Right cardiac atrium (tissue), 5 donors: ENCODE results near the gene ATP11A. TPM values are rescaled to one million over a fixed set of nuclear protein-coding genes. Genes with fewer than 3 reads are reported as not detected.
A peak's percentile ranks its signal among the peaks of the same experiment; 100 is the strongest.

Experiments used
- ATAC-seq, 2 donors: fragments of 200-7000 bp; cut with Tn5 transposase; one replicate each; pipeline versions ENCODE4 v1.8.0 to v1.9.1; 2020; ENCODE audit warnings: moderate library complexity in 2 of 2, mild to moderate bottlenecking in 1 of 2
- DNase-seq, 3 donors: peaks; one replicate each; pipeline ENCODE4 v3.0.0-alpha.2; 2020
- H3K27ac ChIP-seq: one replicate; pipeline ENCODE4 v1.5.1; 2013; ENCODE audit warnings: mild to moderate bottlenecking, low read length, control low read depth, moderate library complexity
- H3K27me3 ChIP-seq: one replicate; pipeline ENCODE4 v1.6.1; 2013; ENCODE audit not compliant: control insufficient read depth, insufficient read depth
- H3K4me1 ChIP-seq: one replicate; pipeline ENCODE4 v1.6.1; 2013; ENCODE audit warnings: low read length; ENCODE audit not compliant: control insufficient read depth, insufficient read depth
- H3K4me3 ChIP-seq: one replicate; pipeline ENCODE4 v1.5.1; 2013; ENCODE audit warnings: low read length, control low read depth
- H3K9me3 ChIP-seq: one replicate; pipeline ENCODE4 v1.6.1; 2013; ENCODE audit warnings: low read length; ENCODE audit not compliant: control insufficient read depth
- WGBS: extraction: QIAGEN DNeasy Blood & Tissue Kit; methylation state at CpG from one replicate; pipeline ENCODE4 v1.1.7; 2013; 5-methylcytosine and 5-hydroxymethylcytosine counted together
- intact Hi-C, 4 donors: fragments of 100-400 bp; cut with DNase I; formaldehyde crosslinking; loops; one replicate each; pipeline versions ENCODE4 v1.11.0 to v1.14.0; 2022 to 2023
- polyA plus RNA-seq: library from polyadenylated mRNA; stranded (reverse); fragments of 200-250 nt; gene quantifications from one replicate; pipeline ENCODE4 v1.2.3, GENCODE V29; 2013
- total RNA-seq, 4 donors: library from RNA; stranded (reverse); fragmentation: NEBNext Ultra II Directional; extraction: Animal tissue kit (Norgen Biotek cat#: 25700); gene quantifications; one replicate each; pipeline ENCODE4 v1.2.1, GENCODE V29; 2021
- donor health status: healthy with polysubstance abuse.
- donor health status: DM: no; HTN: yes; CAD: no.
- donor health status: DM: no; HTN: no; CAD: no.
- donor health status: DM: no; HTN: yes; CAD: no; lungs with severe emphysema.
- donor health status: DM: yes; HTN: yes; CAD: no.

The ATP11A gene
- total and polyA plus RNA-seq, 5 donors: 19.5 to 100 (median 83.4) TPM

GRCh38 chr13:112905990-112906641 is 216.3 kb downstream of the ATP11A start:
- DNase-seq: no peak
- Histone ChIP-seq H3K27ac (no peak overlapping the region), H3K27me3 (no peaks in the 10 kb centered on the region), H3K4me3 (no peak overlapping the region), H3K9me3 (no peaks in the 10 kb centered on the region), H3K4me1 (no peaks in the 10 kb centered on the region)
- WGBS: 87% methylated on average over 20 of the region's 20 CpGs
- intact Hi-C loops: no loop called here
- no peak for ATAC-seq

DNA sequence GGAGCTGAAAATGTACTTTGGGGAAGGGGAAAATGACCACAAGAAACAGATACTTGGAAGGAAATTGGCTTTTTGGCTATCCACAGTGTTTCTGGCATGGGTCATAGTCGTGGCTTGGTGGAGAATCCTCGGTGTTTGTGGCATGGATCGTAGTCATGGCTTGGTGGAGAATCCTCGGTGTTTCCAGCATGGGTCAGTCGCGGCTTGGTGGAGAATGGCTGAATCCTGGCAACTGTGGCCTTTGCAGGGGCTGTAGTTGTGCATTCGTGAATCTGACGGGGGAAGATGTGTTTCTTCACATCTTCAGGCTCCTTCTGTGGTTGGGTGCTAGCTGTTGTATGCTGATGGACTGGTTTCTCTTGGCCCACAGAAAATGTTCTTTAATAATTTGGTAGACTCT is 217.4 kb downstream of the ATP11A start:
- Histone ChIP-seq H3K27ac (no peak overlapping the region), H3K9me3 (no peaks in the 10 kb centered on the region), H3K4me3 (no peak overlapping the region), H3K4me1 (no peaks in the 10 kb centered on the region), H3K27me3 (no peaks in the 10 kb centered on the region)
- DNase-seq (no peak), ATAC-seq (no peak)
- WGBS: 92% methylated on average over 8 of the region's 8 CpGs
- intact Hi-C loops: no loop called here

DNA sequence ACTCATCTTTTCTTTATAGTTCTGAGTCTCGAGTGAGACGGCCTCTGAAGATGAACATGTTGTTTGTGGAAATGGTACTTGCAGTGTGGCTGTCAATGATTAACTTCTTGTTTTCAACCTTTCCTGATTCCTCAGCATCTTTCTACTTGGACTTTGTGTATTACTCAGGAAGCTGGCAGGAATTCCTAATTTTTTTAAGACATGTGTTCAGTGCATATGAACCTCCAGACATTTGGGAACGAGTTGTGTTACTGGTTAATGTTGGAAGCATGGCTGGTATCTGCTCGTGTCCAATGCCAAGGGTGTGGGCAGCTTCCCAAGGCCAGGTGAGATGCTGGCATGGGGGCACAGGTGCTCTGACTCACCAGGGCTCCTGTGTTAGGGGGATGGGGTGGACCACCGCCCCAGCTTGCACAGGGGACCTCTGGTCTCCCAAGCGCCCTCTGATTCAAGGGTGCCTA is 218.1 kb downstream of the ATP11A start:
- no peak for ATAC-seq
- intact Hi-C loops: no loop called here
- Histone ChIP-seq H3K4me1 (no peaks in the 10 kb centered on the region), H3K27me3 (no peaks in the 10 kb centered on the region), H3K9me3 (no peaks in the 10 kb centered on the region), H3K27ac (no peak overlapping the region), H3K4me3 (no peak overlapping the region)
- 79% methylated on average over 6 of the region's 6 CpGs for WGBS
- no peak for DNase-seq

DNA sequence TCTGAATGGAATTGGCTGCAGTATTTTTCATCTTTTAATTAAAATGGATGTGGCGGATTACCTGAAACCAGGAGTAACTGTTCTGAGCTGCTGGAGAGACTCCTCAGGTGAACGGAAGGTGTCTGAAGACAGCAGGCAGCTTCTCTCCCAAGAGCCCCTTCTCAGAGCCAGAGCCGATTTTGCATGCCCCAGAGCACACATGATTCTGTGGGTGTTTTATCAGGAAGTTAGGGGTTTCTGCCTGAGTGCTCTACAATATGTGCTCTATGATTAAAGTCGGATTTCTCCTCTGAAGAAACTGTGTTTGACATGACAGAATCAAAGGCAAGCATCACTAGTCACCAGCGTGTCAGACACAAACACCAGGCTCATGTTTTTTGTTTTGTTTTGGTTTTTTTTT is 218.5 kb downstream of the ATP11A start:
- ATAC-seq (no peak), DNase-seq (no peak)
- WGBS: 82% methylated on average over 5 of the region's 5 CpGs
- Histone ChIP-seq H3K4me3 (no peak overlapping the region), H3K27me3 (no peaks in the 10 kb centered on the region), H3K4me1 (no peaks in the 10 kb centered on the region), H3K9me3 (no peaks in the 10 kb centered on the region), H3K27ac (no peak overlapping the region)
- intact Hi-C loops: no loop called here

DNA sequence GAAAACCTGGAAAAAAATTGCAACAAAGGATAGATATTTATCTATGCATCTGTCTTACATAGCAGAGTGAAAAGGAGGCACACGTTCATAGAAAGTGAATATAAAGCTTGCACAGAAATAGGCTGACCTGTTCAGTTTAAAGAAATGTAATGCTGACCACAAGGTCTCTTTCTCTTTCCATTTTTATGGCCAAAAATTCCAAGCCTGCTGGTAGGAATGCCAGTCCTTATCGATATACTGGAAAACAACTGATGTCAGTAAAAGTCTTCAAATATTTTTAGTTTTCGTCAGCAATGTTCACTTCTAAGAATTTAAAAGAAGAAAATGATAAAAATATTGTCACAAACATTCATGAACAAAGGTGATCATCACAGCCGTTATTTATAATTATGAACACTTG is 220.2 kb downstream of the ATP11A start:
- intact Hi-C loops: no loop called here
- no peaks in the 10 kb centered on the region for H3K4me1 ChIP-seq
- ATAC-seq (no peak), DNase-seq (no peak)
- H3K27me3 ChIP-seq: no peaks in the 10 kb centered on the region
- no peak overlapping the region for H3K27ac ChIP-seq
- H3K9me3 ChIP-seq: no peaks in the 10 kb centered on the region
- no peak overlapping the region for H3K4me3 ChIP-seq
- WGBS: 67% methylated on average over 4 of the region's 4 CpGs

- no peak overlapping the region for H3K4me3 ChIP-seq
- intact Hi-C loops: no loop called here
- 54% methylated on average over 27 of the region's 27 CpGs for WGBS
- ATAC-seq: no peak
- H3K9me3 ChIP-seq: no peaks in the 10 kb centered on the region
- DNase-seq: no peak
- H3K27me3 ChIP-seq: no peaks in the 10 kb centered on the region
- H3K4me1 ChIP-seq: no peaks in the 10 kb centered on the region
- no peak overlapping the region for H3K27ac ChIP-seq
Measured at GRCh38 chr13:112910616-112911280, 220.9 kb downstream of the ATP11A start.

DNA sequence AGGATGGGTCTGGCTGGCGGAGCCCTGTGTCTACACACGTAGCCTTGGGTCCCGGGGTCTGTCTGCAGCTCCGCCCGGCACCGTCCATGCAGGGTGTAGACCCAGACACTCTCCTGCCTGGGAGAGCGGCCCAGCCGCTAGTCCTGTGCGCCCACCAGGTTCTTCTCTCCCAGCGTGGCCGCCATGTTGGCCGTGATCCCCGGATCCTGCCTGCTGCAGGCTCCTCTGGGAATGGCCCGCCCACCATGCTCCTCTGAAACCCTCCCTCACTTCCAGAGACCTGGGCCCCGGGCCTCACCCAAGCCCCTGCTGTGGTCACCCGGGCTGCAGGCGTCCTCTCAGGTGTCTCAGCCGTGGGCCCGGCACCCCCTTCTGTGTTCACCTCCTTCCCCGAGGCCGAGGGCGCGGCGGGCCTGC is 221.5 kb downstream of the ATP11A start:
- peak in 1 of 2 donors; percentile 15 for ATAC-seq
- no peak for DNase-seq
- no peaks in the 10 kb centered on the region for H3K4me1 ChIP-seq
- H3K27me3 ChIP-seq: no peaks in the 10 kb centered on the region
- H3K27ac ChIP-seq: no peak overlapping the region
- 96% methylated on average over 24 of the region's 24 CpGs for WGBS
- intact Hi-C loops: no loop called here
- H3K4me3 ChIP-seq: no peak overlapping the region
- no peaks in the 10 kb centered on the region for H3K9me3 ChIP-seq

GRCh38 chr13:112911883-112912282 is 222.0 kb downstream of the ATP11A start:
- no peak overlapping the region for H3K27ac ChIP-seq
- 91% methylated on average over 6 of the region's 6 CpGs for WGBS
- ATAC-seq (no peak), DNase-seq (no peak)
- no peaks in the 10 kb centered on the region for H3K9me3 ChIP-seq
- H3K27me3 ChIP-seq: no peaks in the 10 kb centered on the region
- intact Hi-C loops: no loop called here
- no peak overlapping the region for H3K4me3 ChIP-seq
- no peaks in the 10 kb centered on the region for H3K4me1 ChIP-seq

DNA sequence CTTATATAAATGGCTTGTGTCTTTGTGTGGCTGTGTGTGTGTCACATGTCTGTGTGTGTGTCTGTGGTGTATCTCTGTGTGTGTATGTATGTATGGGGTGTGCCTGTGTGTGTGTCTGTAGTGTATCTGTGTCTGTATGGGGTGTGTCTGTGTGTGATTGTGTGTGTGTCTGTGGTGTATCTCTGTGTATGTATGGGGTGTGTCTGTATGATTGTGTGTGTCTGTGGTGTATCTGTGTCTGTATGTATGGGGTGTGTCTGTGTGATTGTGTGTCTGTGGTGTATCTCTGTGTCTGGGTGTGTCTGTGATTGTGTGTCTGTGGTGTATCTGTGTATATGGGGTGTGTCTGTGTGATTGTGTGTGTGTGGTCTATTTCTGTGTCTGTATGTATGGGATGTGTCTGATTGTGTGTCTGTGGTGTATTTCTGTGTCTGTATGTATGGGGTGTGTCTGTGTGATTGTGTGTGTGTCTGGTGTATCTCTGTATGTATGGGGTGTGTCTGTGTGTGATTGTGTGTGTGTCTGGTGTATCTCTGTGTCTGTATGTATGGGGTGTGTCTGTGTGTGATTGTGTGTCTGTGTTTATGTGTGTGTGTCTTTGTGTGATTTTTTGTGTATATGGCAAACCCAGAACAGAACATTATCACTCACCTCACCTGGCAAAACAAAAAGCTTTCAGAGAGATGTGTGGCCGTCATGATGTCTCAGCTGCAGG is 223.0 kb downstream of the ATP11A start:
- no peaks in the 10 kb centered on the region for H3K4me1 ChIP-seq
- ATAC-seq (no peak), DNase-seq (no peak)
- H3K27ac ChIP-seq: no peak overlapping the region
- 61% methylated on average over 1 of the region's 1 CpG for WGBS
- H3K4me3 ChIP-seq: no peak overlapping the region
- H3K9me3 ChIP-seq: no peaks in the 10 kb centered on the region
- intact Hi-C loops: no loop called here
- no peaks in the 10 kb centered on the region for H3K27me3 ChIP-seq

DNA sequence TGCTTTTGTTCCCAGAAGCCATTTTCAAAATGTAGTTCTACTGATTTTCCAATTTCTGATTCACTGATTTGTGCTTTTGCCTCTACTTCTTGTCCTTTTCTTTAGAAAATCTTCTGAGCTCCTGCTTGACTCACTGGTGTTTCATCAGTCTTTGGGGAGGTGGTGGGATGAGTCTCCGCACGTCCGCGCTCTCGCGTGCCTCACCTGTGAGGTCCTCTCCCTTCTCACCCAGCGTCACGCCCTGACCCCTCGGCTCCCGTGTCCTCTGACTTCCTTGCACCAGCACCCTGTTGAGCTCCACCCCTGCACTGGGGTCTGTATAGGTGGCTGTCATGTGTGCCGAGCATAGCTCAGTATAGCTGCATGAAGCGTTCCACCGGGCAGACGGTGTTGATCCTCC is 226.5 kb downstream of the ATP11A start:
- ATAC-seq: peak; percentile 14 to 27
- no peaks in the 10 kb centered on the region for H3K4me1 ChIP-seq

DNA sequence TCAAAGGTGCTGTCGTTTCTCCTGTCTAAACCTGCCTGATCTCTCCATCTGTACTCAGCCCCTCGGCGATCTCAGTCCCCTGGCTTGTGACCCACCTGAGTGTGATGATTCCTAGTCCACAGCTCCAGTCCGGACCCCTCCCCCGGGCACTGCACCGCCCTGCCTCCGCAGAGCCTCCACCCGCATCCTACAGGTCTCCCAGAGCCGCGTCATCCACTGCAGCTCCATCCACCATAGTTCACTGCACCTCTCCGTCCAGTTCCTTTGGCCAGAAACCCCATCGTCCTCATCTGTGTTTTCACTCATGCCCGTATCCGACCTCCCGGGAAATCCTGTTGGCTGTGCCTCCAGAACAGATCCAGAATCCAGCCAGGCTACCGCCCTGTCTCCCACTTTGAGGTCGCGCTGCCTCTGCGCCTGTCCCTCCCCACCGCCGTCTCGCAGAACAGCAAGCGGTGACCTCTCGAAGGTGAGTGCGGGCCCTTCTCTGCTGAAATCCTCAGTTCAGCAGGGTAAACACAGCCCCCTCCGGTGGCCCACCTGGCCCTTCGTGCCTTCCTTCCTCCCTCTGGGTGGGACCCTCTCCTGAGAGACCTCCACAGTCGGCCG is 227.3 kb downstream of the ATP11A start:
- no peak overlapping the region for H3K27ac ChIP-seq
- no peak overlapping the region for H3K4me3 ChIP-seq
- H3K27me3 ChIP-seq: no peaks in the 10 kb centered on the region
- H3K9me3 ChIP-seq: no peaks in the 10 kb centered on the region
- ATAC-seq: peak in 1 of 2 donors; percentile 29
- intact Hi-C loops: no loop called here
- no peak for DNase-seq
- WGBS: 75% methylated on average over 29 of the region's 29 CpGs
- H3K4me1 ChIP-seq: no peaks in the 10 kb centered on the region

More for the DNA sequence above, 226.5 kb downstream of the ATP11A start:
- Histone ChIP-seq H3K27me3 (no peaks in the 10 kb centered on the region), H3K4me3 (no peak overlapping the region), H3K9me3 (no peaks in the 10 kb centered on the region), H3K27ac (no peak overlapping the region)
- intact Hi-C loops: no loop called here
- no peak for DNase-seq
- 96% methylated on average over 14 of the region's 14 CpGs for WGBS
